SU-DHL-6 (cell line): ENCODE results near the gene ZFAND3.

Source experiments
- CTCF ChIP-seq: fragments of 200-600 bp; sonication (generic); IDR thresholded peaks from one replicate; pipeline ENCODE4 v1.5.1; 2017; ENCODE audit warnings: antibody characterized with exemption, mild to moderate bottlenecking, low read length, moderate library complexity; ENCODE audit not compliant: insufficient read depth, poor library complexity, severe bottlenecking
- EZH2phosphoT487 ChIP-seq: fragments of 200-600 bp; sonication (generic), shearing (Covaris generic); conservative IDR thresholded peaks from 2 replicates; pipeline ENCODE4 v1.6.1; 2018; ENCODE audit warnings: mild to moderate bottlenecking, antibody characterized with exemption, low read length, moderate library complexity, mixed read lengths

GRCh38 chr6:37985355-37985754 lies 165.8 kb downstream of the ZFAND3 start:
- TF ChIP-seq CTCF = no peak
- no peak for TF ChIP-seq EZH2phosphoT487
